Measurements from ENCODE around the gene ADAM12. TPM values are rescaled to one million over a fixed set of nuclear protein-coding genes. Genes with fewer than 3 reads are reported as not detected.

The ADAM12 gene
- total RNA-seq, 2 donors from 2014 or later = 0.14 to 1.9 TPM

DNA sequence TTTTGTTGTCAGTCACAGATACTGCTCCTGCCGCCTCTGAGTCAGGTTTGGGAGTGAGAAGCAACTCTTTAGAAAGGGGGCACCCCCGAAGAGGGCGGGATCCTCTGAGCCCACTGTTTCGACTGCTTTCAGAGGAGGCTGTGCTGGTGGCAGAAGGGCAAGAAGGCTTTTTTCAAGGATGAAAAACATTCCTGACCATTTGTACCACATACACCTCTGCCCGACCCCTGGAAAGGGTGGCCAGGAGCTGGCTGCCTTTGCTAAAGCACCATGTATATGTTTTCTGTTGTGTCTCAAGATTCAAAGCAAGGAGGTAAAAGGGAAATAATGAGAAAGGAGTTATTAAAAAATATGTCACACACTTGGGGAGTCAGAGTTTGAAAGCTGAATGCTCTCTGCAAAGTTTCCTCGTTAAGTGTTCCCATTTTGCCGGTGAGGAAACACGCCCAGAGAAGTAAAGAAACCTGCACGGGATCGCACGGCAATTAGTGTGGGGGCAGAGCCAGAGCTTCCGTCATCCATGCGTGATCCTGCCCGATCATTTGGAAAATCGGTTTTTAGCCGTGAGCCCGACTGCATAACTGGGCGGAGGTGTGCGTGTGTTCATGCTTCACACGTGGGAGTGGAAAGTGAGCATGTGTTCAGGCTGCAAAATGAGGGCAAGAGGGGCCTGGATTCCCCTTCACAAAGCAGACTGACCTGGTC lies 163.2 kb downstream of the ADAM12 start:
- WGBS = 90% methylated on average over 20 of the region's 20 CpGs
- Histone ChIP-seq H3K27me3 (replicated peaks; ENCODE audit: insufficient read depth) (no peaks in the 10 kb centered on the region), H3K4me3 (no peak overlapping the region), H3K4me1 (replicated peaks) (no peaks in the 10 kb centered on the region), H3K9me3 (no peaks in the 10 kb centered on the region), H3K36me3 (no peaks in the 10 kb centered on the region), H3K27ac (no peak overlapping the region)
- TF ChIP-seq POLR2A (IDR thresholded peaks at IDR 0.05) = no peak
- TF ChIP-seq, protein P1, sequence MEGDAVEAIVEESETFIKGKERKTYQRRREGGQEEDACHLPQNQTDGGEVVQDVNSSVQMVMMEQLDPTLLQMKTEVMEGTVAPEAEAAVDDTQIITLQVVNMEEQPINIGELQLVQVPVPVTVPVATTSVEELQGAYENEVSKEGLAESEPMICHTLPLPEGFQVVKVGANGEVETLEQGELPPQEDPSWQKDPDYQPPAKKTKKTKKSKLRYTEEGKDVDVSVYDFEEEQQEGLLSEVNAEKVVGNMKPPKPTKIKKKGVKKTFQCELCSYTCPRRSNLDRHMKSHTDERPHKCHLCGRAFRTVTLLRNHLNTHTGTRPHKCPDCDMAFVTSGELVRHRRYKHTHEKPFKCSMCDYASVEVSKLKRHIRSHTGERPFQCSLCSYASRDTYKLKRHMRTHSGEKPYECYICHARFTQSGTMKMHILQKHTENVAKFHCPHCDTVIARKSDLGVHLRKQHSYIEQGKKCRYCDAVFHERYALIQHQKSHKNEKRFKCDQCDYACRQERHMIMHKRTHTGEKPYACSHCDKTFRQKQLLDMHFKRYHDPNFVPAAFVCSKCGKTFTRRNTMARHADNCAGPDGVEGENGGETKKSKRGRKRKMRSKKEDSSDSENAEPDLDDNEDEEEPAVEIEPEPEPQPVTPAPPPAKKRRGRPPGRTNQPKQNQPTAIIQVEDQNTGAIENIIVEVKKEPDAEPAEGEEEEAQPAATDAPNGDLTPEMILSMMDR (IDR thresholded peaks at IDR 0.05) = no peak
- no peak for TF ChIP-seq POLR2AphosphoS5 (IDR thresholded peaks at IDR 0.05)
- intact Hi-C loops (cut with DNase I) = no loop called here
- no peak for DNase-seq (ENCODE audit: low spot score)

DNA sequence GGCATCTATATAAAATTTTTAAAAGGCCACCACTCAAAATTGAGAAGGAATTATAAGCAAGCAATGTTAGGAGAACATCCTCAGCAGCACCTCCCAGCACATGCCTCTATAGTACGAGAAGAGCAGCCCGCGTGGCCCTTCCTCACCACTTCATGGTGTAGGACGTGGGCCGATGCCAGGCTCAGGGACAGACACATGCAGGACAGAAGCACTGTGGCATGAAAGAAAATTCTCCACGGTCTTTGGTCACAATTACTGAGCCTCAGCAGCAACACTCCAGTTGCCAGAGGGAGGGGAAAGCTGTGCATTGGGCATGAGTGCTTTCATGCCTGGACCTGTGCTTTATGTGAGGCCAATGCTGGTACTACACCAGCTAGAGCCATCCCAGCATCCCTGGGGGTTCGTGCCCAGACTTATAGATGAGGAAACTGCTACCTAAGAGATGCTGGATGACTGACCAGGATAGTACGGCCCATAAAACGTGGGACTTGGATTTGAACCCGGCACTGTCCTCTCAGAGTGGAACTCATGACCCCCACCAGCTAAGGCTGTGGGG lies 164.7 kb downstream of the ADAM12 start:
- DNase-seq (ENCODE audit: low spot score) = no peak
- intact Hi-C loops (cut with DNase I) = no loop called here
- Histone ChIP-seq H3K4me1 (replicated peaks) (no peaks in the 10 kb centered on the region), H3K27ac (no peak overlapping the region), H3K27me3 (replicated peaks; ENCODE audit: insufficient read depth) (no peaks in the 10 kb centered on the region), H3K9me3 (no peaks in the 10 kb centered on the region), H3K4me3 (no peak overlapping the region), H3K36me3 (no peaks in the 10 kb centered on the region)
- TF ChIP-seq, protein P1 (IDR thresholded peaks at IDR 0.05) = no peak
- TF ChIP-seq POLR2AphosphoS5 (IDR thresholded peaks at IDR 0.05) (no peak), POLR2A (IDR thresholded peaks at IDR 0.05) (no peak)
- WGBS = 84% methylated on average over 10 of the region's 10 CpGs

DNA sequence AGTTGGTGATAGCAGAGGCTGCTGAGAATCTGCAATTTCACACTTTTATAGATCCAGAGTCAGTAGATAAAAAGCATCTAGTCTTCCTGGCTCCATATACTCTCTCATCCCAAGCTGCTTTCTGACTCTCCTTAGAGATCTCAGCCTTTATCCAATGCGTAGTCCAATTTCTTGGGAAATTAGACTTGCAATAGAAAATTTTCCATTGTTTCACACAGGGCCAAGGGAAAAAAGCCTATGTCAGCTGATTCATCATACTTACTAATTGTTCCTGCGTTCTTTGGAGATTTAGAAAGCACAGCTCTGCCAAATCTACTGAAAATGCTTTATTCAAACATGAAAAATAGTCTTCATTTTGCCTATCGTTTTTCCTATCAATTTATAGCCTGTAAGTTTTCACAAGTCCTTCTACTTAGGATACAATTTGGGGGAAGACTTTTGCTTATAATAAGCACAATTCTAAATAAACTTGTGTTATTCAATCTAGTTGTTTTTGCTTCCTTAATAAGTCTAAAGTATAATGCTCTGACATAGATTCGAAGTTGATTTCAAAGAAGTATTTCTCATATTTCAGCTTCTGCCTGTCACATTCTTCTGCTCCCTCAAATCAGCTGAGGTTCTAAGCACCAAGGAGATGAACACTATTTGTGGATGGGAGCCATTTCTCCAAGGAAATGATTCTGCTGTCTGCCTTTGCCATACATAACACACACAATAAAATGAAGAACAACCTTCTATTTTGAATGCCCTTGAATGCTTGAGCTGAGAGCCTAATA lies 165.4 kb downstream of the ADAM12 start:
- WGBS = 59% methylated on average over 4 of the region's 4 CpGs
- Histone ChIP-seq H3K36me3 (no peaks in the 10 kb centered on the region), H3K4me1 (replicated peaks) (no peaks in the 10 kb centered on the region), H3K4me3 (no peak overlapping the region), H3K27ac (no peak overlapping the region), H3K9me3 (no peaks in the 10 kb centered on the region), H3K27me3 (replicated peaks; ENCODE audit: insufficient read depth) (no peaks in the 10 kb centered on the region)
- TF ChIP-seq POLR2A (IDR thresholded peaks at IDR 0.05) = no peak
- intact Hi-C loops (cut with DNase I) = no loop called here
- no peak for DNase-seq (ENCODE audit: low spot score)

DNA sequence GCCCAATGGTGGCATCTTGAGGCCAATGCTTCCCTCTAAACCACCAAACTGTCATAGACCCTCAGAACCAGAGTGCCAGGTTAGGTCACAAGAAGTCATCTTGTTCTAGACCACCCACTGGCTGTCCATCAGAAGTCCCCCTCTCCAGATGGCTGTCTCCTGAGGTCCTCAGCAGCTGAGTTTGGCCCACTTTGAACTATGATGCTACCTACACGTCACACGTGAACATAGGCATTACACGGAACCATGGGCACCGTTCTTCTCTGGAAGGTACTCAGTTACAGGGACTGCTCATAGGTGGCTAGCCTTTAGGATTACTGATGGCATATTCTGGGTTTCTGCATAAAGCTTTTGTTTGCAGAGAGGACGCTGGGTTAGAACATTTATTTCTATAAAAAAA lies 166.4 kb downstream of the ADAM12 start:
- WGBS = 99% methylated on average over 5 of the region's 5 CpGs
- no peaks in the 10 kb centered on the region for H3K4me1 ChIP-seq (replicated peaks)
- TF ChIP-seq, protein P1 (IDR thresholded peaks at IDR 0.05) = no peak
- TF ChIP-seq POLR2A (IDR thresholded peaks at IDR 0.05) = no peak
- no peak for TF ChIP-seq POLR2AphosphoS5 (IDR thresholded peaks at IDR 0.05)
- H3K27me3 ChIP-seq (replicated peaks; ENCODE audit: insufficient read depth) = no peaks in the 10 kb centered on the region
- intact Hi-C loops (cut with DNase I) = no loop called here
- H3K4me3 ChIP-seq = no peak overlapping the region
- no peaks in the 10 kb centered on the region for H3K36me3 ChIP-seq
- no peak overlapping the region for H3K27ac ChIP-seq
- no peak for DNase-seq (ENCODE audit: low spot score)
- H3K9me3 ChIP-seq = no peaks in the 10 kb centered on the region

DNA sequence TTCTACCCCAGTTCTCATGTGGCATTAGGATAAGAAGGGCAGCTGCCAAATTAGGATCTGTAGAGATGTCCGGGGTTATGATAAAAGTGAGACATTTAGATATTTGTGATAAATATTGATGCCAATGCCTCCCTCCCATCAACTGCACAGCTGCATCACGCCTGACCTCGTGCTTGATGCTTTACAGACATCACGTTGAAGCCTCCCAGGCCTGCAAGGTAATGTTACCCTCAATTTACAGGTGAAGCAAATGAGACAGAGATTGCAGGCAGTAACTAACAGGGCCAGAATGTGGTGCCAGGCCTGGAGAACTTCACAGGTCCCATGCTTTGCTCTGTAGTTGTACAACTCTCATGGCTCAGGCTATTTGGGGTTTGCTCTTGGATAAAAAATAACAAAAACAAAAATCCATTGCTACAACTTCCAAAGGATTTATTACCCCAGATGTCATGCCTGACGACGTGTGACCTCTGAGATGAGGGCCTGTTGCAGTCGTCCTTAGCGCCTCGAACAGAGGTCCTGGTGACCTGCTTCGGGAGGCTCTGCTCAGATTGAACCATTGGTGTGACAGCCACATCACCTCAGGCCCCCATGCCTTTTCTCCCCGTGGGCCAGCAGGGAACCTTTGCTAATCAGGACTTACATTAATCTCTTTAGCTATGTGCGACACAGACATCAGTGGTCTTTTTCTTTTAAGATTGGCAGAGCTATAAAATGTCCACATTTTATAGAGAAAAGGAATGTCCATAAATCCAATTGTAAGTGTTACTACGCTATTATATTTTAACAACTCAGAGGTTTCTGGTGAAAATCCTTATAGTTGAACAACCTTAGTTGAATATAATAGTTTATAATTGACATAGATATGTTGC lies 169.3 kb downstream of the ADAM12 start:
- DNase-seq (ENCODE audit: low spot score) = no peak
- Histone ChIP-seq H3K36me3 (no peaks in the 10 kb centered on the region), H3K27ac (no peak overlapping the region), H3K9me3 (no peaks in the 10 kb centered on the region), H3K4me3 (no peak overlapping the region), H3K4me1 (replicated peaks) (peaks cover 5% of the 10 kb centered on the region), H3K27me3 (replicated peaks; ENCODE audit: insufficient read depth) (no peaks in the 10 kb centered on the region)
- no peak for TF ChIP-seq POLR2A (IDR thresholded peaks at IDR 0.05)
- TF ChIP-seq, protein P1 (IDR thresholded peaks at IDR 0.05) = no peak
- TF ChIP-seq POLR2AphosphoS5 (IDR thresholded peaks at IDR 0.05) = no peak
- WGBS = 85% methylated on average over 13 of the region's 13 CpGs
- intact Hi-C loops (cut with DNase I) = no loop called here

Data from prostate gland (tissue), 2 donors.